Cardiac septum (tissue), 1 donor: ENCODE results near the gene FIBP. TPM values are rescaled to one million over a fixed set of nuclear protein-coding genes. Genes with fewer than 3 reads are reported as not detected.
"Not testable (repeated sequence)": the region's sequence is repeated elsewhere in the genome, so short reads cannot be mapped to it uniquely, and the experiment has no call there.

Source experiments
- DNase-seq: peaks from one replicate; pipeline ENCODE4 v3.0.0-alpha.2; 2020; ENCODE audit warnings: low spot score
- intact Hi-C: fragments of 100-400 bp; cut with DNase I; formaldehyde crosslinking; loops from one replicate; pipeline ENCODE4 v1.14.0; 2022
- total RNA-seq: library from RNA; stranded (reverse); fragmentation: NEBNext Ultra II Directional; extraction: Animal tissue kit (Norgen Biotek cat#: 25700); gene quantifications from one replicate; pipeline ENCODE4 v1.2.1, GENCODE V29; 2021
- donor health status: DM: no; HTN: no; CAD: no.

Gene FIBP
- total RNA-seq, 1 donor from 2014 or later: 62.6 TPM

DNA sequence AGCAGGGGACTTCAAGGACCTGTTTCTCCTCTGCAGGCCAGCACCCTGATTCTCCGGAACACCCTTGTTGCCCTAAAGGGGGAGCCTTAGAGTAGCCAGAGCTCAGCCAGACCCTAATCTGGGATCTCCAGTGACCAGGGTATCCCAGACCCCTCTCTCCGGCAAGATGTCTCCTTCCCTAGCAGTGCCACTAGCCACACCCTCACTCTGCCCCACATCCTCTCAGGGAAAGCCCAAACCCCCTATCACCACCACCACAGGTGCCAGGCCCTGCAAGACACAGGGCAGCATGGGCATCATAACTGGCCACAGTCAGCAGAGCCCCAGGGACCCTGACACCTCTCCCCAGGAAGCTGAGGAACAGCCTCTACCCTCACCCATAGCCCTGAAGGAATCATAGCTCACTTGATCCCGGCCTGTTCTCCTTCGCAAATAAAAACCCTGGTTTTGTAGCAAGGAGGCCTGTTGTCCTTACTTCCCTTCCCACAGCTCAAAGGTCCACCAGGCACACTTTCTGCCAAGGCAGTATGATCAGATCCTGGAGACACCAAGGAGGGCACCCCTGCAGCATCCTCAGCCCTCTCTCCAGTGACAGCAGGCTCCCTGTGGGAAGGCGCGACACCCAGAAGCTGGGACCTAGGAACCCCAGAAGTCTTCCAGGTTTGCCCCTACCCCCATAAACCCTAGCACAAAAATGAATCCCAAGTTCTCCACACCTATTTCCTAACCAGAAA is 34.9 kb downstream of the FIBP start:
- intact Hi-C loops: no loop called here
- DNase-seq: peak; percentile 51

DNA sequence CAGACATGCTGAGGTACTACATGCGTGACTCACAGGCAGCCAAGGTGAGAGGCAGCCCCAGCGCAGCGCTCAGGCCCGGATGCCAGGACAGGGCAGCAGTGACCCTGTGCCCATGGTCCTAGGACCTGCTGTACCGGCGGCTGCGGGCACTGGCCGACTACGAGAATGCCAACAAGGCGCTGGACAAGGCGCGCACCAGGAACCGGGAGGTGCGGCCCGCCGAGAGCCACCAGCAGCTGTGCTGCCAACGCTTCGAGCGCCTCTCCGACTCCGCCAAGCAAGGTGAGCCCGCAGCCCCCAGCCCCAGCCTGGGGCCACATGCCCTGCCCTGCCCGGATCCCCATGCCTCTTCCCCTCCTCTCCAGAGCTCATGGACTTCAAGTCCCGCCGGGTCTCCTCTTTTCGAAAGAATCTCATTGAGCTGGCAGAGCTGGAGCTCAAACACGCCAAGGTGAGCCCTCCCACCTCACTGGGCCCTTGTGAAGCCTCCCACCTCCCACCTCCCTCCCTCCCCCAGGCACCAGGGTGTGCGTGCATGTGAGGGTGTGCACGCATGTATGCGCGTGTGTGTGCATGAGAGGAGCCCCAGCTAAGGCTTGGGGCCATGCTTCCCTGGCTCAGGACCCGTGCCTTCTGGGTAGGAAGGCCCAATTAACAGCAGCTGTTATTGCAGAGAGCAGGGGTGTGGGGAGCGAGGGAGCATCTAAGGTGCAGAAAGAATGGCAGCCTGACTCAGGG is 35.6 kb downstream of the FIBP start:
- DNase-seq: peak; percentile 68
- intact Hi-C loops: no loop called here

DNA sequence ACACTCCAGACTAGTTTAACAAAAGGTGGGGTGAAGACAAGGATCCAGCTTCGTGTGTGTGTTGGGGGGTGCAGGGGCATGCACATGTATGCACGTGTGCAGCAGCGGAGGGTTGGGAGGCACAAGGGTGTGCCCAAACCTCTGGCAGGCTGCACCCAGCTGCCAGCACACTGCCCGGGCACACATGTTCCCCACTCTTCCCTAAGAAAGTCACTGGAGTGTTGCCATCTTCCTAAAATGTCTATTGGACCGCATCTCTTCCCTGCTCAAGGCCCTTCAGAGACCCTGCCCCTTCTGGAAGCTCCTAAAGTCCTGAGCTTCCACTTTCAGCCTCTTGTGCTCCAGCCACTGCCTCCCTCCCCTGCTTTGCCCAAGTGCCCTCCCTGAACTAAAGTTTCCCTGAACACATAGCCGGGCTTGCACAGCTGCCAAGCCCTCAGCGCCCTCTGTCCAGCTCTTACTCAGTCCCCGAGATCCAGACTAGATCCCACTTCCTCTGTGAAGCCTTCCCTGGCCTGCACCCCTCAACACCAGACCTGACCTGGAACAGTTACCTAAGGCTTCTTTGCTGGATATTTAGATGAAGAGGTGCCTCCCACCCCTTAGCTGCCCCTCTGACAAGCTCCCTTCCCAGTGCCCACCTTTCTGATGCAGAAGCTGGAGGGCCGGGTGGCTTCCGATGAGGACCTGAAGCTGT is 36.3 kb downstream of the FIBP start:
- DNase-seq: no peak
- intact Hi-C loops: no loop called here

DNA sequence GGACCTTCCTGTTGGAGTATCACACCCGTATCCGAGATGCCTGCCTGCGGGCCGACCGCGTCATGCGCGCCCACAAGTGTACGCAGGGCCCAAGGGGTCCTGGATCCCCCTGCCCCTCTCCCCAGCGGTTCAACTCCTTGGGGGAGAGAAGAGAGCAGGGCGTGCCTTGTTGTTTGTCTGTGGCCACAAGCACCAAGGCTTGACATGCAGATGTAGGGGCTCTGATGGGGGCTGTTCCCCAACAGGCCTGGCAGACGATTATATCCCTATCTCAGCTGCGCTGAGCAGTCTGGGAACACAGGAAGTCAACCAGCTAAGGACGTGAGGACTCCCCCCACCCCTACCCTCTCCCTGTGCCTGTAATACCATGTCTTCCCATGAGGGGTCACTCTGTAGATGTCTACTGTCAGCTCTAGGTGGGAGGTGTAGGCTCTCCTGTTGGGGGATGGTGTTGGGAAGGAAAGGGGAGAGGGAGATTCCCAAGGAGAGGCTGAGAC is 37.1 kb downstream of the FIBP start:
- DNase-seq: peak; percentile 49
- intact Hi-C loops: no loop called here

DNA sequence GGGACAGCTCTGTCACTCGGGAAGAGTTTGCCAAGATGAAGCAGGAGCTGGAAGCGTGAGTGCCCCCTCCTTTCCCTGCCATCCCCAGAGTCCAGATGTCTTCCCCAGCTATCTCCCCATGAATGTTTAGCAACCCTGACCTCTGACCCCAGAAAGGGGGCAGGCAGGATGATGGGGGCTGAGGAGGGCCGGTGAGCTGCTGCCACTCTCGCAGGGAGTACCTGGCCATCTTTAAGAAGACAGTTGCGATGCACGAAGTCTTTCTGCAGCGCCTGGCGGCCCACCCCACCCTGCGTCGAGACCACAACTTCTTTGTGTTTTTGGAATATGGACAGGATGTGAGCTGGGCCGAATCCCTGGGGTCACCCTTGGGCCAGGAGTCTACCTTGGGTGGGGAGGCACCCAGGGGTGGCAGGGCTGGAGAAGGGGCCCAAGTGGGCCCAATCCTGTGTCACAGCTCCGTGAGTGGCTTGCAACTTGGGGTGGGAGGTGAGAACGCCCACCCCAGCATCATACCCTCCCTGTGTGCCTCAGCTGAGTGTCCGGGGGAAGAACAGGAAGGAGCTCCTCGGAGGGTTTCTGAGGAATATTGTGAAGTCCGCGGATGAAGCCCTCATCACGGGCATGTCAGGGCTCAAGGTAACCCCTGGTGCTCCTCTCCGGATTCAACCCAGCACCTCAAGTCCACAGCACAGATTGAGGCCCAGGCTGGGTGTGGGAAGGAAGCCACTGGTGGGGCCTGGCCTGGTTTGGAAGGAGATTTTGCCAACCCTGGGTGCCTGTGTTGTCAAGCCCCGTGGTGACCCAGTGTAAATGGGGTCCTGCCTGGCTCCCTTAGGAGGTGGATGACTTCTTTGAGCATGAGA is 37.8 kb downstream of the FIBP start:
- DNase-seq: no peak
- intact Hi-C loops: no loop called here

DNA sequence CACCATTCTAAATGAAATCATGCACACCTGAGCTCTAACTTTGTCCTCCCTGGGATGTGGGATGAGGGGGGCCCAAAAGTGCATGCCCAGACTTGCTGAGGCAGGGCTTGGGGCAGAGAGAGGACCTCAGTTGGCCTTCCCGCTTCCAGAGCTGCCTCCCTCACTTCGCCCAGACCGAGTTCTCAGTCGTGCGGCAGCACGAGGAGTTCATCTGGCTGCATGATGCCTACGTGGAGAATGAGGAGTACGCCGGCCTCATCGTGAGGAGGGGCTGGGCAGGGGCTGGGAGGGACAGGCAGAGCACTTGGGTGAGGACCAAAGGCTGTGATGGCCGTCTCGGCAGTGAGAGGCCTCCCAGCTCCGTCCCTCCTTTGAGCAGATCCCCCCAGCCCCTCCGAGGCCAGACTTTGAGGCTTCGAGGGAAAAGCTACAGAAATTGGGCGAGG is 38.5 kb downstream of the FIBP start:
- peak; percentile 70 for DNase-seq

DNA sequence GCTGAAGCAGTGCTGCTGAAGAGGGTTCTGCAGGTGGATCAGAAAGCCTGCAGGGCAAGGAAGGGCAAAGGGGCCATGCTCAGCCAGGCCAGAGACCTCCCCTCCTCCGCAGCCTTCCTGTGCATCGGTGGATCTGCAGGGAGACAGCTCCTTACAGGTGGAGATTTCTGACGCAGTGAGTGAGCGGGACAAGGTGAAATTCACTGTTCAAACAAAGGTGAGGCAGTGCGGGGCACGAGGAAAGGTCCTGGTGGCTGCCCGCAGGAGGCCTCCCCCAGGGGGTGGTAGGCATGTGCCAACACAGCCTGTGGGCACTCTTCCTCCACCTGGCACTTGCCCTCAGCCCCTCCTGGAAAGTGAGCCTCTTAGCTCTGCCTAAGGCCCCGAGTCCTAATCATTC is 38.9 kb downstream of the FIBP start:
- intact Hi-C loops: no loop called here
- peak; percentile 74 for DNase-seq

More for the DNA sequence above, 38.5 kb downstream of the FIBP start:
- intact Hi-C loops: no loop called here

DNA sequence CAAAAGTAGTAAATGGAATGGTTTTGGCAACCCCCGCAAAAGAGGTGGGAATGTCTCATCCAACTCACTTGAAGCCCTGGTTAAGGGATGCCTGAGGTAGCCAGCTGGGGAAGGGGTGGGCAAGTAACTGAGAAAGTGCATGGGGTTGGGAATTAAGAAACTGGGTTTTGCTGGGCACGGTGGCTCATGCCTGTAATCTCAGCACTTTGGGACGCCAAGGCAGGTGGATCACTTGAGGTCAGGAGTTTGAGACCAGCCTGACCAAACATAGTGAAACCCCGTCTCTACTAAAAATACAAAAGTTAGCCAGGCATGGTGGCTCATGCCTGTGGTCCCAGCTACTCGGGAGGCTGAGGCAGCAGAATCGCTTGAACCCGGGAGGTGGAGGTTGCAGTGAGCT is 39.6 kb downstream of the FIBP start:
- intact Hi-C loops: not testable (repeated sequence)
- peak; percentile 56 for DNase-seq

DNA sequence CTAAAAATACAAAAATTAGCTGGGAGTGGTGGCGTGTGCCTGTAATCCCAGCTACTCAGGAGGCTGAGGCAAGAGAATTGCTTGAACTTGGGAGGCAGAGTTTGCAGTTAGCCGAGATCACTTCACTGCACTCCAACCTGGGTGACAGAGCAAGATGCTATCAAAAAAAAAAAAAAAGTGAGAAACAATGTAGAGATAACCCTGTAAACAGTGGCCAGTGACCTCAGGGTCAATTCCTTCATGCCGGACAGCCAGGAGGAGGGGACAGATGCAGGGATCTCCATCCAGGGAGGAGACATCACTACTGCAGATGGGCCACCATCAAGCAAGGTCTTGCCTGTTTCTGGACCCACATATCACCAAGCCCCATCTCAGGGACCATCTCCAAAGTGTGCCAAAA is 40.5 kb downstream of the FIBP start:
- DNase-seq: no peak
- intact Hi-C loops: no loop called here

DNA sequence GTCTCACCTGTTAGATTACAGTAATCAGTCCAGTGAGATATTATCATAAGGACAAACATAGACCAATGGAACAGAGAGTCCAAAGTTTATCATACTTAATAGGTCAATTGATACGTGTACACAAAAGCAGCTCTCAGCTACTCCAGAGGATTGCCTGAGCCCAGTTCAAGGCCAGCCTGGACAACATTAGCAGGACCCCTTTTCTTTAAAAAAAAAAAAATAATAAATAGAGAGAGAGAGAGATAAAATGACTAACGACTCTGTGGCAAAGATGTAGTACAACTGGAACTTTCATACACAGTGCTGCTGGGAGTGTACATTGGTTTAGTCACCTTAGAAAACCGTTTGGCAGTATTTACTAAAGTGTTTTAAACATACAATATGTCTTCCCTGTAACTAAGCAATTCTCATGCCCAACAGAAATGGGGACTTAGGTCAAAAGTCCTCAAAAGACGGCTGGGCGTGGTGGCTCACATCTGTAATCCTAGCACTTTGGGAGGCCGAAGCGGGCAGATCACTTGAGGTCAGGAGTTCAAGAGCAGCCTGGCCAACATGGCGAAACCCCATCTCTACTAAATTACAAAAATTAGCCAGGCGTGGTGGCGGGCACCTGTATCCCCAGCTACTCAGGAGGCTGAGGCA is 43.9 kb downstream of the FIBP start:
- no peak for DNase-seq
- intact Hi-C loops: no loop called here

DNA sequence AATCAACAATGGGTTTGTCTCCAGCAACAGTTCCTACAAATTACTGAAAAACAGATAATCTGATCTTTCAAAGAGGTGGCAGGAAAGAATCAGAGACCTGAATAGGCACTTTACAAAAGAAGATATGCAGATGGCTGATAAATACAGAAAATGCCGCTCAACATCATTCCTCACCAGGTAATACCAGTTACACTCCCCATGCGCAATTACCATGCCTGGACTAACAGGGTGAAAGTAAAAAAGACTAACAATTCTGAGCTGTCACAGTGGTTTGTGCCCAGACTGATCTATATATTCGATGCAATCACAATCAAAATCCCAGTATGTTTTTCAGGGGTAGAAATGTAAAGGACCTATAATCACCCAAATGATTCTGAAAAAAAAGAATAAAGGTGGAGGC is 44.5 kb downstream of the FIBP start:
- no peak for DNase-seq
- intact Hi-C loops: no loop called here

DNA sequence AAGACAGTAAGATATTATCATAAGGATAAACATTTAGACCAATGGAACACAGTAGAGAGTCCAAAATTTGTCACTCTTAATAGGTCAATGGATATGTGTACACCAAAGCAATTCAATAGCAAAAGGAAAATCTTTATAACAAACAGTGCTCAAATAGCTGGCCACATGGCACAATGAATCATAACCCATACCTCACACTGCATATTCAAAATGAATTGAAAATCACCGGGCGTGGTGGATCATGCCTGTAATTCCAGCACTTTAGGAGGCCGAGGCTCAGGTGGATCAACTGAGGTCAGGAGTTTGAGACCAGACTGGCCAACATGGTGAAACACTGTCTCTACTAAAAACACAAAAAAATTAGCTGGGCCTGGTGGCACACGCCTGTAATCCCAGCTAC is 46.1 kb downstream of the FIBP start:
- intact Hi-C loops: no loop called here

DNA sequence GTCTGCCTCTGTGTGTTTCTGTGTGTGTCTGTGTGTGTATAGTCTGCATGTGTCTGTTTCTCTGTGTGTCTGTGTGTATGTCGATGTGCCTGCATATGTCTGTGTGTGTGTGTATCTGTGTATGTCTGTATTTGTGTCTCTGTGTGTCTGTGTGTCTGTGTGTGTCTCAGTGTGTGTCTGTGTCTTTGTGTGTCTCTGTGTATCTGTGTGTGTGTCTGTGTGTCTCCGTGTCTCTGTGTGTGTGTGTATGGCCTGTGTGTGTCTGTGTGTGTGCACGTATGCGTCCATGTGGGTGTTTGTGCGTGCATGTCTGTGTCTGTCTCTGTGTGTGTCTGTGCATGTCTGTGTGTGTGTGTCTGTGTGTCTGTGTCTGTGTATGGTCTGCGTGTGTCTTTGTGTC is 54.1 kb downstream of the FIBP start:
- no peak for DNase-seq
- intact Hi-C loops: no loop called here

More for the DNA sequence above, 46.1 kb downstream of the FIBP start:
- no peak for DNase-seq

Other genes with a start within 250 kb of the FIBP start
- gene RELA, start 225.6 kb downstream of the FIBP start, total RNA-seq: 45.0 TPM
- 49.2 TPM for gene KAT5, start 176.2 kb downstream of the FIBP start, total RNA-seq
- gene RNASEH2C, start 167.7 kb downstream of the FIBP start, total RNA-seq: 48.8 TPM
- 8.7 TPM for gene AP5B1, start 107.5 kb downstream of the FIBP start, total RNA-seq
- gene OVOL1, start 101.4 kb downstream of the FIBP start, total RNA-seq: not detected
- gene SNX32, start 54.5 kb downstream of the FIBP start, total RNA-seq: 0.54 TPM
- 434 TPM for gene CFL1, start 30.3 kb downstream of the FIBP start, total RNA-seq
- gene MUS81, start 28.0 kb downstream of the FIBP start, total RNA-seq: 37.6 TPM
- 118 TPM for gene EFEMP2, start 15.7 kb downstream of the FIBP start, total RNA-seq
- 0.83 TPM for gene CTSW, start 8.6 kb downstream of the FIBP start, total RNA-seq
- 66.2 TPM for gene CCDC85B, start 2.2 kb upstream of the FIBP start, total RNA-seq
- 2.0 TPM for gene FOSL1, start 11.9 kb upstream of the FIBP start, total RNA-seq
- 45.2 TPM for gene C11orf68, start 30.6 kb upstream of the FIBP start, total RNA-seq
- gene DRAP1, start 31.0 kb upstream of the FIBP start, total RNA-seq: 113 TPM
- not detected for gene TSGA10IP, start 57.0 kb upstream of the FIBP start, total RNA-seq
- 35.9 TPM for gene SART1, start 73.3 kb upstream of the FIBP start, total RNA-seq
- 18.1 TPM for gene EIF1AD, start 113.7 kb upstream of the FIBP start, total RNA-seq
- 195 TPM for gene BANF1, start 114.0 kb upstream of the FIBP start, total RNA-seq
- gene CST6, start 123.5 kb upstream of the FIBP start, total RNA-seq: 1.5 TPM
- gene CATSPER1, start 138.0 kb upstream of the FIBP start, total RNA-seq: 0.13 TPM
- 3.1 TPM for gene GAL3ST3, start 160.7 kb upstream of the FIBP start, total RNA-seq
- gene SF3B2, start 163.9 kb upstream of the FIBP start, total RNA-seq: 85.8 TPM
- 115 TPM for gene PACS1, start 181.8 kb upstream of the FIBP start, total RNA-seq